ENCODE results near the gene CYP1A1.

Gene CYP1A1

GRCh38 chr15:74682954-74683353 lies 42.4 kb downstream of the CYP1A1 start:
- no peak for DNase-seq

GRCh38 chr15:74680456-74680855 lies 44.9 kb downstream of the CYP1A1 start:
- no peak for DNase-seq

DNA sequence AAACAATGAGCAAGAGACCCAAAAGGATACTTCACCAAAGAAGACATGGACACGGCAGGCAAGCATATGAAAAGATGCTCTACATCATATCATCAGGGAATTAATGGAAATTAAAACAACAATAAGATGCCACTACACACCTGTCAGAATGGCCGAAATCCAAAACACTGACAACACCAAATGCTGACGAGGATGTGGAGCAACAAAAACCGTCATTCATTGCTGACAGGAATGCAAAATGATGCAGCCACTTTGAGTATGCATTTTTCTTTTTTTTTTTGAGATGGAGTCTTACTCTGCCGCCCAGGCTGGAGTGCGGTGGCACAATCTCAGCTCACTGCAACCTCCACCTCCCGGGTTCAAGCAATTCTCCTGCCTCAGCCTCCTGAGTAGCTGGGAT lies 48.5 kb downstream of the CYP1A1 start:
- no peak for DNase-seq

DNA sequence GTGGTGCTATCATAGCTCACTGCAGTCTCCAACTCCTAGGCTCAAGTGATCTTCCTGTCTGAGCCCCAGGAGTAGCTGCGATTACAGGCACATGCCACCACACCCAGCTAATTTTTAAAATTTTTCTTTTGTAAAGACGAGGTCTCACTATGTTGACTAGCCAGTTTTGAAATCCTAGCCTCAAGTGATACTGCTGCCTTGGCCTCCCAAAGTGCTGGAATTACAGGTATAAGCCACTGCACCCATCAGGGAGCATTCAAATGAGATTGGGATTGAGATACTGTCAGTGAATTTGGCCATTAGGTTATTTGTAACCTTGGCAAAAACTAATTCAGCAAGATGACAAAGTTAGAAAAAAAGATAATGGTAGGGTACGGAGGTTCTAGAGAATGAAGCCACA lies 51.2 kb downstream of the CYP1A1 start:
- DNase-seq, result no peak

DNA sequence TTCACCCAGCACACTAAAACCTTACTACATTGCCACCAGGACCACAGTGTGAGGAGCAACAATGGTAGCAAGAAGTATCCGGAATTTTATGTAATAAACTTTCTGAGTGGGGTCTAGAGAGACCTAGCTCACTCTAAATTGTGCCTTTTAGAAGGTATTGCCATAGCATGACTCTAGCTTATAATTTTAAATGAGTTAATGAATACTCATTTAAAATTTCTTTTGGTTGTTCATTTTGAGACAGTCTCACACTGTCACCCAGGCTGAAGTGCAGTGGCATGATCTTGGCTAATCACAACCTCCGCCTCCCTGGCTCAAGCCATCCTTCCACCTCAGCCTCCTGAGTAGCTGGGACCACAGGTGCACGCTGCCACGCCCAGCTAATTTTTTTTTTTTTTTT lies 55.7 kb downstream of the CYP1A1 start:
- DNase-seq, result no peak

Measured in NCI-H82 (cell line).